ENCODE data around the gene CRISPLD2. TPM values are rescaled to one million over a fixed set of nuclear protein-coding genes. Genes with fewer than 3 reads are reported as not detected.
"Not testable (repeated sequence)": the region's sequence is repeated elsewhere in the genome, so short reads cannot be mapped to it uniquely, and the experiment has no call there.

CRISPLD2 gene
- polyA plus RNA-seq, 1 donor, result 6.0 TPM

GRCh38 chr16:84821728-84822689 lies 2.2 kb downstream of the CRISPLD2 start:
- no peak for DNase-seq (ENCODE audit: low read depth)

DNA sequence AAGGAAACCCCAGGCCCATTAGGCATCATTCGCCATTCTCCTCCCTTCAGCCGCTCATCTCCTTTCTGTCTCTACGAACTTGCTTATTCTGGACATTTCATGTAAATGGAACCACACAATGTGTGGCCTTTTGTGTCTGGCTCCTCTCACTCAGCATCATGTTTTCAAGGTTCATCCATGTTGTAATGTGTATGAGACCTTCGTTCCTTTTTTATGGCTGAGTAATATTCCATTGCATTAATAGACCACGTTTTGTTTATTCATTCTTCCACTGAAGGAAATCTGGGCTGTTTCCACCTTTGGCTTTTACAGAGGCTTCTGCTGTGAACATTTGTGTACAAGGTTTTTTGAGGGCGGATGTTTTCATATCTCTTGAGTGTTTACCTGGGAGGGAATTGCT lies 3.2 kb downstream of the CRISPLD2 start:
- DNase-seq (ENCODE audit: low read depth), result no peak

GRCh38 chr16:84823484-84823883 lies 3.7 kb downstream of the CRISPLD2 start:
- no peak for DNase-seq (ENCODE audit: low read depth)

DNA sequence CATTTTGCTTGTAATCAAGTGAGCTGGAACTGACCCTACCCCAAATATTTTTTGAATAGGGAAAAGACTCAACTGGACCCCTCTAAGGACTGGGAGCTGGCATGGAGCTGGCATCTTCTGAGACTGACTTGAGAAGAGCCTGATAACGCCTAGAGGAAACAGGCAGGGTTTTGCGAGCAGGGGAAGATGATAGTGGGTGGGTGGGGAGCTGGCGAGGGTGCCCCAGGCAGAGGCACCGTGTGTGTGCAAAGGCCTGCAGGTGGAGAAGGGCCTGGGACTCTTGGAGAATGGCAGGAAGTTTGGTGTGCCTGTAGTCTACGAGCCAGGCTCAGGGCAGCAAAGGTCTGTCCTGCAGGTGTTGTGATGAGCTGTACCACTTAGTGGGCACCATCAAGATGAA lies 4.1 kb downstream of the CRISPLD2 start:
- DNase-seq (ENCODE audit: low read depth), result no peak

DNA sequence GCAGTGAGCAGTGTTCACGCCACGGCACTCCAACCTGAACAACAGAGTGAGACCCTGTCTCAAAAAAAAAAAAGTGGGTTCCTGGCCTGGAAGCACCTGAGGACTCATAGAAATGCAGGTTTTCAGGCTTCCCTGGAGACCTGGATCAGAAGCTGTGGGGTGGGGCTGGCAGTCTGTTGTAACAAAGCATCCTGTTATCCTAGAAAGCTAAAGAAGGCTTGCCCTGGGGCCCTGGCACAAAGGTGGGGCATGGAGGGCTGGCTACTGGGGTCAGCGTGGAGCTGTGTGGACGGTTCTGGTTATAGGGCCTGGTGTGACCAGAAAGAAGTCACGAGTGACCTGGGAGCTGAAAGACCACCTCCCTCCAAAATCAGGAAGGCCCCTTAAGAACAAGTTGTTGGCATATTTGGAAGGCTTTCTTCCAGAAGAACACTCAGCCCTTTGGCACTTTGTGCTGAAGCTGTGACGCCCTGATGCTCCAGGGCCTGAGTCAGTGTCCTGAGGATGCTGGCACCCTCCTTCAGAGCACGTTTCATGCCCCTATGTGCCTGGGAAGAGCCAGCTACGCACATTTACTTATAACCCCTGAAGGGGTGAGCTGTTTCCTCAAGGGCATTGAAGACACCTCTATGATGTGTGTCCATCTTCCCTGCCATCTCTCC lies 6.2 kb downstream of the CRISPLD2 start:
- no peak for DNase-seq (ENCODE audit: low read depth)

DNA sequence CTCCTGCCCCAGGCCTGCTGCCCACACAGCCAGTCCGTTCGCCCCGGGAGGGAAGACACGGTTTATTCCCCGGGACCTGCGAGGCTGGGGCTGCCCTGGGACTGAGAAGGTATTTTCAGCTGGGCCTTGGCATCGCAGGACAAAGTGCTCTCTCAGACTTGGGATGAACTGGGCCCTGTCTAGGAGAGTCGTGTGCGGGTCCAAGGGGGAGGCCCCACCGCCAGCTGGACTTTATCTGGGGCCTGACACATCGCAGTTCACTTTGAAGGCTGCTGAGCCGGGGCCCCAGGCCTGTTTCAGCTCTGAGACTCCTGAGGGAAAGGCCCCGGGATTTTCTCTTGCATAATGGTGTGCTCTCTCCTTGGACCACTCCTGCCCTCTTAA lies 6.8 kb downstream of the CRISPLD2 start:
- DNase-seq (ENCODE audit: low read depth), result no peak

DNA sequence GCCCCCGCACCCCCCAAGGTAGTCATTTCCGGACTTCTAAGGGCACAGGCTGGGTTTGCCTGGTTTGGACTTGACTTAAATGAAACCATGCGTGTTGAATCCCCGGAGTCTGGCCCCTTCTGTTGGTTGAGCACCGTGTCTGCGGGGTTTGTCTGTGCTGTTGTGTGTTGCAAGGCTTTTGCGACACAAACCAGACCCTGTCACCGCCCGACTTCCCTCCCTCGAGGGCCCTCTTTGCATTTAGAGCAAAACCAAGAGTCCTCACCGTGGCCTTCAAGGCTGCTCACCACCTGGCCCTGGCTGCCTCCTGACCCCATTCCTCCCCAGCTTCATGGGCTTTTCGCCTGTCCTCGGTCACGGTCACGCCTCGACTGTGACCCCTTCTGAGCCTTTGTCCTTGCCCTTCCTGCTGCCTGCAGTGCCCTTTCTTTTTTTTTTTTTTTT lies 7.4 kb downstream of the CRISPLD2 start:
- DNase-seq (ENCODE audit: low read depth), result no peak

GRCh38 chr16:84827897-84828296 lies 8.1 kb downstream of the CRISPLD2 start:
- no peak for DNase-seq (ENCODE audit: low read depth)

DNA sequence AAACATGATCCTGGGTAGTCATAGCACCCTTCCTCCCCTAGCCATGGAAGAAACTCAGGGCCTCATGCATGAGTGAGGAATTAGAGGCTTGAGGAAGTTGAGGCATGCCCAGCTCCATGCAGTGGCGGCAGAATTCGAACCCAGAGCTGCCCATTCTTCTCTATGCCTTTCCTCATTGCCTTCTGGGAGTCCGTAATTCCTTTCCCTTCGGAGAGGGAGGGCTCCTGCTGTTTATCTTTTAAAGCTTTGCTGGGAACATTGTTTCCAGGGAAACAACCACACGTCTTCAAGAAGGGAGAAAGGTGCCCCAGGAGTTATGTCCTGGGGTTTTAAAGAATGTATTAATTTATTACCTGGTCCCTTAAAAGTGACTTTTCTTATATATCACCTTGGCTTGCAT lies 8.5 kb downstream of the CRISPLD2 start:
- DNase-seq (ENCODE audit: low read depth), result no peak

DNA sequence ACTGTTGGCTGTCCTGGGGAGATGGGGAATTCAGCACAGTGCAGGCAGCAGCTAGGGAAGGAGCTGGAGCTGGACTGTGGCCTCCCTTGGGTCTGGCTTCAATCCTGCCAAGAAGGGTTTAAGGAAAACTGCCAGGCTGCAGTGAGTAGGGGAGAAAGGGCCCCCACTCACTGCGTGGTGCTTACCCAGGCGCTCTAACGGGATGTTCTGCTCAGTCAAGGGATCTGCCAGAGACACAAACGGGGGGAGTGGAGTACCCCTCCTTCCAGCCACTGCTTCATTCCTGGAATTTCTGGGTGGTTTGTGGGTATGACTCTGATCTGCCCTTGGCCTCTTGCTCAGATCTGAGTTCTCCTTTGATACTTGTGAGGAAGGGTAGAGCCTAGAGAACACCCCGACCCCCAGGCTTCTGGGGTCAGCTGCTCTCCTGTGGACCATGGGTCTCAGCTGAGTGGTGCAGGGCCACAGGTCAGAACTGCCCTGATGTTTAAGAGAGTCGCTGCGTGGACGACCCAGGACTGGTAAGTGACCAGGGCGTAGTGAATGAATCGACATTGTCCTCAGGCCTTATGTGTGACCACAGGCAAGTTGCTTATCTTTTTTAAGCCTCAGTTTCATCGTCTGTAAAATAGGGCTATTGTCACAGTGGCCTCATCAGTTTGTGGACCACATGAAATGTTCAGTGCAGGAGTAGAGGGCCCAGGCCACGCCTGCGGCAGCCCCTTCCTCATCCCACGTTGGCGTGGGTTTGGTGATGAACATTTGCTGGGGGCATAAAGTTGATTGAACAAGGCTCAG lies 9.6 kb downstream of the CRISPLD2 start:
- DNase-seq (ENCODE audit: low read depth), result no peak

DNA sequence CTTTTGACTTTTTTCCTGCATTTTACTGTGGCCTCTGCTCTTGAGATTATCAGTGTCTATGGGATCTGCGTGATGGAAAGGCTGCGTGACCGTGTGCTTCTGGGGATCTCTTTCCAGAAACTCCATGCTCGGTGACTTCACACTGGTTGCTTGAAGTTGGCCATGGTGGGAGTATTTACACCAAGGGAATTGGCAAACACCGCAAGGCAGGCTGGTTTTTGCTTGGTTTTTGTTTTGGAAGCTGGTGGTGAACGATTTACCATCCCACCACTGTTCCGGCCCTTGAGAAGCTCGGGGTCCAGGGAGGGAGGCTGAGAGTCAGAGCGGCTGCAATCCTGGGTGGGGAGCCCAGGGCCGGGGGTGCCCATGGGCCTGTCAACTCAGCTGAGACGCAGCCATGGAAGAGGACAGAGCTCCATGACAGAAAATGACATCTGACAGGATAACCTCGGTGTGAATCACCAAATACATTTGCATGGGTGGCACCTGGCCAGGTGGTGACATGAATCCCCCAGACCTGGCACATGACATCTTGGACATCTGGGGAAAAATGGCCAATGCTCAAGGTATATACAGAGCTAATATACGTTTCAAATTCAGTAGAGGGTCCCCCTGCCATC lies 11.1 kb downstream of the CRISPLD2 start:
- DNase-seq (ENCODE audit: low read depth), result no peak

DNA sequence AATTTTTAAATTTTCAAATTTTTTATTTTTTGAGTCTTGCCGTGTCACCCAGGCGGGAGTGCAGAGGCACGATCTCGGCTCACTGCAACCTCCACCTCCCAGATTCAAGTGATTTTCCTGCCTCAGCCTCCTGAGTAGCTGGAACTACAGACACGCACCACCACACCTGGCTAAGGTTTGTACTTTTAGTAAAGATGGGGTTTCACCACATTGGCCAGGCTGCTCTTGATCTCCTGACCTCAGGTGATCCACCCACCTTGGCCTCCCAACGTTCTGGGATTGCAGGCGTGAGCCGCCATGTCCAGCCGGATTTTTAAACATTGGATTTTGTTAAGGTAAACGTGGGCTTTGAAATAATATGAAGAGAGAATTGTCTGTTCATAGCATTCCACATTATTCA lies 11.9 kb downstream of the CRISPLD2 start:
- not testable (repeated sequence) for DNase-seq (ENCODE audit: low read depth)

DNA sequence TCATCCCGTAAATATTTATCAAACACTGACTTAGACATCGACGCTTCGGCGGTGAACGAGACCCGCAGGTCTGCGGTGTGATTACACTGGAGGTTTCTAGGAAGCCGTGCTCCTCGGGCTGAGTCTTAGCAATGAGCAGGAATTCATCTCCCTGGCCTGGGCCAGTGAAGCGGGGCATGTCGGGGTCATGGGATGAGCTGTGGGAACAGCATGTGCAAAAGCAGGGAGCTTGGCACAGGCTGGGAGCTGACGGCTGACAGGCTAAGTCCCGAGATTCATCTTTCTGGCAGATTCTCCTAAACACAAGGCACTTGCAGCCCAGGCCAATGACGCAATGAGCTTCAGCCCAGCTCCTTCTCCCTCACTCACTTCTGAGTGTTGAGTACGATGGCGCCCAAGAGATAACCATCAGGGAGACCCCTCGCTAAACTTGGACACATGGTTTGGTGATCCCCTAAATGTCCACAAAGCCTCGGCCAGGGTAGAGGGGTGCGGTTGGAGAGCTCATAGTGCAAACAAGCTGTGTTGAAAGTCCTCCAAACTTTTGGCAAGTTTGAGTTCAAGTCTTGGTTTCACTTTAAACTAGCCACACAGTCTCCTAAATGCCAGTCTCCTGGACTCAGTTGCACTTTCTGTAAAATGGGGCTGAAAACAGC lies 12.8 kb downstream of the CRISPLD2 start:
- DNase-seq (ENCODE audit: low read depth), result peak; percentile 61

- no peak for DNase-seq (ENCODE audit: low read depth)
Measured at GRCh38 chr16:84833144-84833500, 13.3 kb downstream of the CRISPLD2 start.

GRCh38 chr16:84833542-84834402 lies 14.0 kb downstream of the CRISPLD2 start:
- no peak for DNase-seq (ENCODE audit: low read depth)

GRCh38 chr16:84834403-84834772 lies 14.6 kb downstream of the CRISPLD2 start:
- no peak for DNase-seq (ENCODE audit: low read depth)

GRCh38 chr16:84836234-84836647 lies 16.5 kb downstream of the CRISPLD2 start:
- DNase-seq (ENCODE audit: low read depth), result no peak

- no peak for DNase-seq (ENCODE audit: low read depth)
Measured at GRCh38 chr16:84836967-84837366, 17.2 kb downstream of the CRISPLD2 start.

- DNase-seq (ENCODE audit: low read depth), result no peak
Measured at GRCh38 chr16:84838383-84838948, 18.7 kb downstream of the CRISPLD2 start.

DNA sequence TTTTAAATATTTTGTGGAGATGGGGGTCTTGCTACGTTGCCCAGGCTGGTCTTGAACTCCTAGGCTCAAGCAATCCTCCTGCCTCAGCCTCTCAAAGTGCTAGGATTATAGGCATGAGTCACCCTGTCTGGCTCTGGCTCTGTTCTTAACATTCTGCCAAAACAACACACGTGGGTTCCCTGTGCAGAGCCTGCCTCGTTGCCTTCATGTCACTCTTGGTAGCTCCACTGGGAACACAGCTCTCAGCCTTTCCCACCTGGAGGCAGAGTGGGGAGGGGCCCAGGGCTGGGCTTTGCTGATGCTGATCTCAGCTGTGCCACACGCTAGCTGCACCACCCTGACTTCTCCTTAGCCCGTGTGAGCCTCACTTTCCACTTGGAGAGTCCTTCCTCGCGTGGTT lies 19.3 kb downstream of the CRISPLD2 start:
- no peak for DNase-seq (ENCODE audit: low read depth)

Data from forelimb muscle (tissue), 1 donor.